ENCODE results near the gene HES6.

- no peak for TF ChIP-seq ZNF747 (tag by site-specific recombination; IDR thresholded peaks at IDR 0.05)
- no peak for TF ChIP-seq TSHZ1 (tag by site-specific recombination; IDR thresholded peaks at IDR 0.05; ENCODE audit: borderline replicate concordance)
- TF ChIP-seq CTCF (tag by site-specific recombination; IDR thresholded peaks at IDR 0.05): no peak
- TF ChIP-seq ZNF274 (IDR thresholded peaks at IDR 0.05; ENCODE audit: low read length): no peak
- no peak for TF ChIP-seq ZNF274 (tag by site-specific recombination; IDR thresholded peaks at IDR 0.05; ENCODE audit: borderline replicate concordance)
Measured at GRCh38 chr2:238286551-238286950, 46.7 kb upstream of the HES6 start.
